K562 (cell line): ENCODE results near the gene DHX35. TPM values are rescaled to one million over a fixed set of nuclear protein-coding genes. Genes with fewer than 3 reads are reported as not detected.

Experiments
- CHD2 ChIP-seq: IDR thresholded peaks from 2 replicates; pipeline ENCODE4 v1.6.1; 2011; ENCODE audit warnings: low read depth, low read length
- COPS2 ChIP-seq: fragments of 450-650 bp; conservative IDR thresholded peaks from 2 replicates; pipeline ENCODE4 v1.6.1; 2016; ENCODE audit warnings: mild to moderate bottlenecking, moderate library complexity
- ELF4 ChIP-seq: fragments of 450-650 bp; formaldehyde crosslinking; IDR thresholded peaks from 2 replicates; pipeline ENCODE4 v1.4.0; 2022; ENCODE audit warnings: missing genetic modification characterization
- FOXM1 ChIP-seq, 2 experiments: fragments of 450-650 bp in 1 of 2; sonication (generic) in 1 of 2; formaldehyde crosslinking in 1 of 2; IDR thresholded peaks; 2 replicates each; pipeline versions ENCODE4 v1.6.1 to v1.9.0; 2017 to 2022; ENCODE audit warnings: low read depth in 2 of 2, mild to moderate bottlenecking in 2 of 2, missing genetic modification reagents in 1 of 2, moderate library complexity in 1 of 2
- GABPB1 ChIP-seq: sonication (generic); formaldehyde crosslinking; IDR thresholded peaks from 2 replicates; pipeline ENCODE4 v1.8.0; 2022; ENCODE audit warnings: mild to moderate bottlenecking, missing genetic modification reagents
- HDGF ChIP-seq: fragments of 450-650 bp; IDR thresholded peaks from 2 replicates; pipeline ENCODE4 v1.6.1; 2016
- KDM2B ChIP-seq: fragments of 250-450 bp; sonication (Bioruptor Pico); IDR thresholded peaks from 2 replicates; pipeline ENCODE4 v1.8.0; 2021; ENCODE audit warnings: mild to moderate bottlenecking, moderate library complexity
- MYNN ChIP-seq, 2 experiments: sonication (generic); formaldehyde crosslinking in 1 of 2; IDR thresholded peaks; 2 replicates each; pipeline versions ENCODE4 v1.5.0 to v1.6.1; 2016 to 2020; ENCODE audit warnings: antibody characterized with exemption in 1 of 2, missing genetic modification reagents in 1 of 2
- SRF ChIP-seq, 2 experiments: fragments of 250-450, 450-650 bp in 1 of 2; sonication (Bioruptor Pico) in 1 of 2; sonication (generic) in 1 of 2; formaldehyde crosslinking; IDR thresholded peaks; 2 replicates each; pipeline versions ENCODE4 v1.5.0 to v1.5.1; 2020 to 2022; ENCODE audit warnings: mild to moderate bottlenecking in 1 of 2, missing genetic modification reagents in 1 of 2
- STAT6 ChIP-seq: sonication (generic); formaldehyde crosslinking; IDR thresholded peaks from 2 replicates; pipeline ENCODE4 v1.8.1; 2023; ENCODE audit warnings: mild to moderate bottlenecking, missing genetic modification reagents
- ZNF707 ChIP-seq: fragments of 250-450 bp; sonication (Bioruptor Pico); conservative IDR thresholded peaks from 2 replicates; pipeline ENCODE4 v1.8.0; 2022; ENCODE audit warnings: inconsistent platforms, mild to moderate bottlenecking, moderate library complexity
- ZNF766 ChIP-seq: fragments of 200-800 bp; sonication (Bioruptor generic); conservative IDR thresholded peaks from 2 replicates; pipeline ENCODE4 v1.6.1; 2016; ENCODE audit warnings: missing genetic modification characterization, missing compliant biosample characterization
- polyA plus RNA-seq, 8 experiments: library from polyadenylated mRNA; depleted of rRNA in 4 of 8; stranded (reverse) in 5 of 8; unstranded in 3 of 8; fragments of >200 nt; fragmentation: Nextera tagmentation in 2 of 8; fragmentation: Illumina TruSeq in 1 of 8; extraction: Ambion mirVana in 2 of 8; extraction: Trizol in 1 of 8; gene quantifications; 2 replicates each; pipeline versions ENCODE4 v1.2.1 to v1.2.3, GENCODE V29; 2011 to 2014; ENCODE audit warnings: inconsistent platforms in 1 of 8, missing spikeins in 1 of 8
- total RNA-seq, 7 experiments: library from RNA; depleted of rRNA in 6 of 7; stranded (reverse); fragments of >200 nt in 6 of 7; fragmentation: Illumina TruSeq in 2 of 7; extraction: Trizol in 2 of 7; gene quantifications; 2 replicates each; pipeline versions ENCODE4 v1.2.1 to v1.2.3, GENCODE V29; 2011 to 2021; ENCODE audit warnings: low replicate concordance in 1 of 7
- TF ChIP-seq, protein P1 (sequence below): sonication (generic); formaldehyde crosslinking; IDR thresholded peaks from 2 replicates; pipeline ENCODE4 v1.8.1; 2023; ENCODE audit warnings: mild to moderate bottlenecking, missing genetic modification reagents
- TF ChIP-seq, protein P2 (sequence below): IDR thresholded peaks from 2 replicates; pipeline ENCODE4 v1.6.1; 2011; ENCODE audit warnings: borderline replicate concordance, low read depth, mild to moderate bottlenecking, moderate library complexity, low read length; ENCODE audit not compliant: insufficient read depth, poor library complexity, severe bottlenecking
- TF ChIP-seq, protein P3 (sequence below): sonication (generic); formaldehyde crosslinking; IDR thresholded peaks from 2 replicates; pipeline ENCODE4 v1.8.0; 2022; ENCODE audit warnings: mild to moderate bottlenecking, missing genetic modification reagents

The DHX35 gene
- total and polyA plus RNA-seq, 9 of the 15 experiments (the other 6 are each of a cell fraction or from before 2014, with no cell fraction given): 6.5 to 25.6 (median 16.9) TPM

GRCh38 chr20:38962044-38962927, at the start of gene DHX35 (continued):
- no peak for TF ChIP-seq STAT6 (CRISPR knock-in tag)
- TF ChIP-seq HDGF: no peak
- TF ChIP-seq SRF (CRISPR knock-in tag; IDR thresholded peaks at IDR 0.05): no peak
- TF ChIP-seq ELF4 (CRISPR knock-in tag): no peak
- TF ChIP-seq CHD2: 0 out of 2 replicates have a peak, but pooled peaks have one; percentile 31
- TF ChIP-seq FOXM1 (IDR thresholded peaks at IDR 0.05; ENCODE audit: low read depth): no peak
- TF ChIP-seq FOXM1 (CRISPR knock-in tag; IDR thresholded peaks at IDR 0.05; ENCODE audit: low read depth): 0 out of 2 replicates have a peak, but pooled peaks have one; percentile 27
- TF ChIP-seq GABPB1 (CRISPR knock-in tag): peak; percentile 61
- no peak for TF ChIP-seq KDM2B (CRISPR knock-in tag)
- TF ChIP-seq MYNN (IDR thresholded peaks at IDR 0.05): no peak; the same call in 1 of the 2 replicates
- no peak for TF ChIP-seq MYNN (CRISPR knock-in tag; IDR thresholded peaks at IDR 0.05)
- TF ChIP-seq, protein P1, sequence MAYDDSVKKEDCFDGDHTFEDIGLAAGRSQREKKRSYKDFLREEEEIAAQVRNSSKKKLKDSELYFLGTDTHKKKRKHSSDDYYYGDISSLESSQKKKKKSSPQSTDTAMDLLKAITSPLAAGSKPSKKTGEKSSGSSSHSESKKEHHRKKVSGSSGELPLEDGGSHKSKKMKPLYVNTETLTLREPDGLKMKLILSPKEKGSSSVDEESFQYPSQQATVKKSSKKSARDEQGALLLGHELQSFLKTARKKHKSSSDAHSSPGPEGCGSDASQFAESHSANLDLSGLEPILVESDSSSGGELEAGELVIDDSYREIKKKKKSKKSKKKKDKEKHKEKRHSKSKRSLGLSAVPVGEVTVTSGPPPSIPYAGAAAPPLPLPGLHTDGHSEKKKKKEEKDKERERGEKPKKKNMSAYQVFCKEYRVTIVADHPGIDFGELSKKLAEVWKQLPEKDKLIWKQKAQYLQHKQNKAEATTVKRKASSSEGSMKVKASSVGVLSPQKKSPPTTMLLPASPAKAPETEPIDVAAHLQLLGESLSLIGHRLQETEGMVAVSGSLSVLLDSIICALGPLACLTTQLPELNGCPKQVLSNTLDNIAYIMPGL (CRISPR knock-in tag): no peak
- no peak for TF ChIP-seq ZNF707 (CRISPR knock-in tag)
- TF ChIP-seq, protein P2, sequence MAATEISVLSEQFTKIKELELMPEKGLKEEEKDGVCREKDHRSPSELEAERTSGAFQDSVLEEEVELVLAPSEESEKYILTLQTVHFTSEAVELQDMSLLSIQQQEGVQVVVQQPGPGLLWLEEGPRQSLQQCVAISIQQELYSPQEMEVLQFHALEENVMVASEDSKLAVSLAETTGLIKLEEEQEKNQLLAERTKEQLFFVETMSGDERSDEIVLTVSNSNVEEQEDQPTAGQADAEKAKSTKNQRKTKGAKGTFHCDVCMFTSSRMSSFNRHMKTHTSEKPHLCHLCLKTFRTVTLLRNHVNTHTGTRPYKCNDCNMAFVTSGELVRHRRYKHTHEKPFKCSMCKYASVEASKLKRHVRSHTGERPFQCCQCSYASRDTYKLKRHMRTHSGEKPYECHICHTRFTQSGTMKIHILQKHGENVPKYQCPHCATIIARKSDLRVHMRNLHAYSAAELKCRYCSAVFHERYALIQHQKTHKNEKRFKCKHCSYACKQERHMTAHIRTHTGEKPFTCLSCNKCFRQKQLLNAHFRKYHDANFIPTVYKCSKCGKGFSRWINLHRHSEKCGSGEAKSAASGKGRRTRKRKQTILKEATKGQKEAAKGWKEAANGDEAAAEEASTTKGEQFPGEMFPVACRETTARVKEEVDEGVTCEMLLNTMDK: peak; percentile 83
- TF ChIP-seq, protein P3, sequence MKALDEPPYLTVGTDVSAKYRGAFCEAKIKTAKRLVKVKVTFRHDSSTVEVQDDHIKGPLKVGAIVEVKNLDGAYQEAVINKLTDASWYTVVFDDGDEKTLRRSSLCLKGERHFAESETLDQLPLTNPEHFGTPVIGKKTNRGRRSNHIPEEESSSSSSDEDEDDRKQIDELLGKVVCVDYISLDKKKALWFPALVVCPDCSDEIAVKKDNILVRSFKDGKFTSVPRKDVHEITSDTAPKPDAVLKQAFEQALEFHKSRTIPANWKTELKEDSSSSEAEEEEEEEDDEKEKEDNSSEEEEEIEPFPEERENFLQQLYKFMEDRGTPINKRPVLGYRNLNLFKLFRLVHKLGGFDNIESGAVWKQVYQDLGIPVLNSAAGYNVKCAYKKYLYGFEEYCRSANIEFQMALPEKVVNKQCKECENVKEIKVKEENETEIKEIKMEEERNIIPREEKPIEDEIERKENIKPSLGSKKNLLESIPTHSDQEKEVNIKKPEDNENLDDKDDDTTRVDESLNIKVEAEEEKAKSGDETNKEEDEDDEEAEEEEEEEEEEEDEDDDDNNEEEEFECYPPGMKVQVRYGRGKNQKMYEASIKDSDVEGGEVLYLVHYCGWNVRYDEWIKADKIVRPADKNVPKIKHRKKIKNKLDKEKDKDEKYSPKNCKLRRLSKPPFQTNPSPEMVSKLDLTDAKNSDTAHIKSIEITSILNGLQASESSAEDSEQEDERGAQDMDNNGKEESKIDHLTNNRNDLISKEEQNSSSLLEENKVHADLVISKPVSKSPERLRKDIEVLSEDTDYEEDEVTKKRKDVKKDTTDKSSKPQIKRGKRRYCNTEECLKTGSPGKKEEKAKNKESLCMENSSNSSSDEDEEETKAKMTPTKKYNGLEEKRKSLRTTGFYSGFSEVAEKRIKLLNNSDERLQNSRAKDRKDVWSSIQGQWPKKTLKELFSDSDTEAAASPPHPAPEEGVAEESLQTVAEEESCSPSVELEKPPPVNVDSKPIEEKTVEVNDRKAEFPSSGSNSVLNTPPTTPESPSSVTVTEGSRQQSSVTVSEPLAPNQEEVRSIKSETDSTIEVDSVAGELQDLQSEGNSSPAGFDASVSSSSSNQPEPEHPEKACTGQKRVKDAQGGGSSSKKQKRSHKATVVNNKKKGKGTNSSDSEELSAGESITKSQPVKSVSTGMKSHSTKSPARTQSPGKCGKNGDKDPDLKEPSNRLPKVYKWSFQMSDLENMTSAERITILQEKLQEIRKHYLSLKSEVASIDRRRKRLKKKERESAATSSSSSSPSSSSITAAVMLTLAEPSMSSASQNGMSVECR (CRISPR knock-in tag): peak; percentile 80
- TF ChIP-seq COPS2: no peak
- peak; percentile 53; the same call in 1 of the 2 replicates for TF ChIP-seq ZNF766 (CRISPR knock-in tag)
